ENCODE measurements around the gene PYGL.

- TF ChIP-seq CTCF (IDR thresholded peaks at IDR 0.05; ENCODE audit: extremely low read depth in 1 of 2, insufficient read depth in 1 of 2, low read depth in 1 of 2, low read length in 2 of 2) (no peak), GATA2 (IDR thresholded peaks at IDR 0.05; ENCODE audit: insufficient read depth, insufficient read length, low read depth, low read length) (no peak), EZH2 (IDR thresholded peaks at IDR 0.05; ENCODE audit: borderline replicate concordance, low read depth, low read length, severe bottlenecking) (no peak), POLR2A (IDR thresholded peaks at IDR 0.05; ENCODE audit: low read depth, low read length) (no peak), JUN (IDR thresholded peaks at IDR 0.05; ENCODE audit: borderline replicate concordance, insufficient read depth, insufficient read length, low read depth) (no peak), POLR2AphosphoS5 (IDR thresholded peaks at IDR 0.05; ENCODE audit: insufficient read depth, low read depth, low read length) (no peak), MAX (IDR thresholded peaks at IDR 0.05; ENCODE audit: insufficient read depth, insufficient read length) (no peak)
These were observed 41.6 kb upstream of the PYGL start for GRCh38 chr14:50985859-50986331.
